HEK293 (cell line): Measurements from ENCODE around the gene TNFAIP3.

Source experiments
- CTCF ChIA-PET: fragments of 350-600 bp; formaldehyde crosslinking; extraction: SDS; loops from one replicate; lab custom pipeline; 2021; ENCODE audit warnings: antibody characterized with exemption; lab: Yijun Ruan, JAX
- POLR2A ChIA-PET: fragments of 300-600 bp; formaldehyde crosslinking; extraction: SDS; loops from one replicate; lab custom pipeline; 2020; ENCODE audit warnings: antibody characterized with exemption, inconsistent platforms; lab: Yijun Ruan, JAX
- H3K27ac ChIP-seq: fragments of 200-500 bp; sonication (Bioruptor generic); 2 replicates; pipeline ENCODE4 v1.5.1; 2014; ENCODE audit warnings: low read depth, low read length, control low read depth, inconsistent platforms; ENCODE audit errors: extremely low read depth
- H3K36me3 ChIP-seq, 2 experiments: fragments of 200-500 bp in 1 of 2; sonication (Bioruptor generic) in 1 of 2; 1 replicate in 1 of 2; 2 replicates in 1 of 2; pipeline ENCODE4 v1.5.1; 2014 to 2017; ENCODE audit warnings: inconsistent platforms in 2 of 2, low read length in 2 of 2; ENCODE audit not compliant: control insufficient read depth in 2 of 2, insufficient read depth in 1 of 2
- H3K4me1 ChIP-seq: fragments of 200-500 bp; sonication (Bioruptor generic); 2 replicates; pipeline ENCODE4 v1.5.1; 2014; ENCODE audit warnings: mild to moderate bottlenecking, low read length, inconsistent platforms; ENCODE audit not compliant: control insufficient read depth, insufficient read depth
- H3K4me3 ChIP-seq: 2 replicates; pipeline ENCODE4 v1.5.1; 2011; ENCODE audit warnings: low read depth, mild to moderate bottlenecking, control low read depth, low read length, moderate library complexity
- H3K9me3 ChIP-seq: fragments of 200-500 bp; sonication (Bioruptor generic); 2 replicates; pipeline ENCODE4 v1.5.1; 2014; ENCODE audit warnings: low read depth, low read length, inconsistent platforms; ENCODE audit not compliant: control insufficient read depth, insufficient read depth
- MZF1 ChIP-seq: fragments of 450-650 bp; formaldehyde crosslinking; IDR thresholded peaks from 2 replicates; pipeline ENCODE4 v1.5.1; 2017; ENCODE audit warnings: missing biosample characterization, missing genetic modification characterization, borderline replicate concordance
- PBX3 ChIP-seq: sonication (generic); formaldehyde crosslinking; IDR thresholded peaks from 2 replicates; pipeline ENCODE4 v1.8.1; 2022; ENCODE audit warnings: mild to moderate bottlenecking, moderate library complexity, missing genetic modification reagents
- RBAK ChIP-seq: fragments of 450-650 bp; formaldehyde crosslinking; IDR thresholded peaks from 2 replicates; pipeline ENCODE4 v1.5.1; 2016; ENCODE audit warnings: missing biosample characterization, missing genetic modification characterization
- SP2 ChIP-seq: fragments of 450-650 bp; formaldehyde crosslinking; IDR thresholded peaks from 2 replicates; pipeline ENCODE4 v1.5.1; 2016; ENCODE audit warnings: missing biosample characterization, missing genetic modification characterization
- SP7 ChIP-seq: fragments of 450-650 bp; formaldehyde crosslinking; IDR thresholded peaks from 2 replicates; pipeline ENCODE4 v1.5.1; 2016; ENCODE audit warnings: missing biosample characterization, missing genetic modification characterization
- TCF7L2 ChIP-seq: IDR thresholded peaks from 2 replicates; pipeline ENCODE4 v1.6.1; 2011; ENCODE audit warnings: low read depth, mild to moderate bottlenecking, inconsistent platforms, low read length, moderate library complexity, borderline replicate concordance
- YY2 ChIP-seq: fragments of 450-650 bp; formaldehyde crosslinking; IDR thresholded peaks from 2 replicates; pipeline ENCODE4 v1.5.1; 2016; ENCODE audit warnings: missing biosample characterization, missing genetic modification characterization
- ZEB2 ChIP-seq: fragments of 450-650 bp; formaldehyde crosslinking; IDR thresholded peaks from 2 replicates; pipeline ENCODE4 v1.5.1; 2016; ENCODE audit warnings: missing biosample characterization, missing genetic modification characterization
- ZFP41 ChIP-seq: fragments of 450-650 bp; formaldehyde crosslinking; IDR thresholded peaks from 2 replicates; pipeline ENCODE4 v1.5.1; 2016; ENCODE audit warnings: missing biosample characterization, missing genetic modification characterization, borderline replicate concordance
- ZNF121 ChIP-seq: fragments of 450-650 bp; formaldehyde crosslinking; IDR thresholded peaks from 2 replicates; pipeline ENCODE4 v1.5.1; 2016; ENCODE audit warnings: missing biosample characterization, missing genetic modification characterization
- ZNF140 ChIP-seq: fragments of 450-650 bp; formaldehyde crosslinking; IDR thresholded peaks from 2 replicates; pipeline ENCODE4 v1.5.1; 2016; ENCODE audit warnings: missing biosample characterization, missing genetic modification characterization
- ZNF155 ChIP-seq: fragments of 450-650 bp; formaldehyde crosslinking; IDR thresholded peaks from 2 replicates; pipeline ENCODE4 v1.5.1; 2016; ENCODE audit warnings: missing biosample characterization, missing genetic modification characterization
- ZNF341 ChIP-seq: fragments of 450-650 bp; formaldehyde crosslinking; IDR thresholded peaks from 2 replicates; pipeline ENCODE4; 2016; ENCODE audit warnings: low read depth, missing biosample characterization, missing genetic modification characterization
- ZNF350 ChIP-seq: fragments of 450-650 bp; formaldehyde crosslinking; IDR thresholded peaks from 2 replicates; pipeline ENCODE4 v1.5.0; 2017; ENCODE audit warnings: missing biosample characterization, mild to moderate bottlenecking, missing genetic modification characterization
- ZNF423 ChIP-seq: fragments of 450-650 bp; formaldehyde crosslinking; IDR thresholded peaks from 2 replicates; pipeline ENCODE4 v1.5.1; 2016; ENCODE audit warnings: missing biosample characterization, missing genetic modification characterization
- ZNF433 ChIP-seq: fragments of 450-650 bp; formaldehyde crosslinking; IDR thresholded peaks from 2 replicates; pipeline ENCODE4 v1.5.1; 2016; ENCODE audit warnings: missing biosample characterization, missing genetic modification characterization, low read depth
- ZNF544 ChIP-seq: fragments of 450-650 bp; formaldehyde crosslinking; IDR thresholded peaks from 2 replicates; pipeline ENCODE4 v1.5.0; 2017; ENCODE audit warnings: missing biosample characterization, missing genetic modification characterization
- ZNF549 ChIP-seq: fragments of 450-650 bp; IDR thresholded peaks from 2 replicates; pipeline ENCODE4 v1.5.1; 2018; ENCODE audit warnings: missing biosample characterization, missing genetic modification characterization, mild to moderate bottlenecking, inconsistent platforms, moderate library complexity
- ZNF555 ChIP-seq: fragments of 450-650 bp; formaldehyde crosslinking; conservative IDR thresholded peaks from 2 replicates; pipeline ENCODE4 v1.5.1; 2017; ENCODE audit warnings: missing biosample characterization, mild to moderate bottlenecking, missing genetic modification characterization, inconsistent platforms
- ZNF560 ChIP-seq: fragments of 450-650 bp; formaldehyde crosslinking; IDR thresholded peaks from 2 replicates; pipeline ENCODE4 v1.5.1; 2017; ENCODE audit warnings: missing biosample characterization, missing genetic modification characterization, borderline replicate concordance
- ZNF580 ChIP-seq: fragments of 450-650 bp; formaldehyde crosslinking; IDR thresholded peaks from 2 replicates; pipeline ENCODE4 v1.5.1; 2016; ENCODE audit warnings: missing biosample characterization, missing genetic modification characterization
- ZNF596 ChIP-seq: fragments of 450-650 bp; IDR thresholded peaks from 2 replicates; pipeline ENCODE4 v1.5.0; 2018; ENCODE audit warnings: missing biosample characterization, mild to moderate bottlenecking, missing genetic modification characterization, moderate library complexity
- ZNF610 ChIP-seq: fragments of 450-650 bp; formaldehyde crosslinking; IDR thresholded peaks from 2 replicates; pipeline ENCODE4 v1.5.1; 2016; ENCODE audit warnings: missing biosample characterization, missing genetic modification characterization, borderline replicate concordance
- ZNF621 ChIP-seq: fragments of 450-650 bp; formaldehyde crosslinking; IDR thresholded peaks from 2 replicates; pipeline ENCODE4 v1.5.1; 2017; ENCODE audit warnings: missing biosample characterization, missing genetic modification characterization
- ZNF626 ChIP-seq: fragments of 450-650 bp; sonication (Bioruptor Pico); formaldehyde crosslinking; IDR thresholded peaks from 2 replicates; pipeline ENCODE4 v1.5.1; 2018; ENCODE audit warnings: missing biosample characterization, missing genetic modification characterization, inconsistent platforms
- ZNF747 ChIP-seq: fragments of 450-650 bp; formaldehyde crosslinking; IDR thresholded peaks from 2 replicates; pipeline ENCODE4 v1.5.1; 2016; ENCODE audit warnings: missing biosample characterization, missing genetic modification characterization
- ZNF777 ChIP-seq: fragments of 450-650 bp; formaldehyde crosslinking; IDR thresholded peaks from 2 replicates; pipeline ENCODE4 v1.5.1; 2017; ENCODE audit warnings: missing biosample characterization, missing genetic modification characterization, borderline replicate concordance
- ZNF791 ChIP-seq: fragments of 450-650 bp; formaldehyde crosslinking; IDR thresholded peaks from 2 replicates; pipeline ENCODE4 v1.5.1; 2016; ENCODE audit warnings: missing biosample characterization, missing genetic modification characterization
- ZNF837 ChIP-seq: fragments of 450-650 bp; formaldehyde crosslinking; IDR thresholded peaks from 2 replicates; pipeline ENCODE4 v1.5.1; 2016; ENCODE audit warnings: missing biosample characterization, missing genetic modification characterization
- ZNF843 ChIP-seq: fragments of 450-650 bp; formaldehyde crosslinking; IDR thresholded peaks from 2 replicates; pipeline ENCODE4 v1.5.1; 2016; ENCODE audit warnings: missing biosample characterization, missing genetic modification characterization

Gene TNFAIP3

DNA sequence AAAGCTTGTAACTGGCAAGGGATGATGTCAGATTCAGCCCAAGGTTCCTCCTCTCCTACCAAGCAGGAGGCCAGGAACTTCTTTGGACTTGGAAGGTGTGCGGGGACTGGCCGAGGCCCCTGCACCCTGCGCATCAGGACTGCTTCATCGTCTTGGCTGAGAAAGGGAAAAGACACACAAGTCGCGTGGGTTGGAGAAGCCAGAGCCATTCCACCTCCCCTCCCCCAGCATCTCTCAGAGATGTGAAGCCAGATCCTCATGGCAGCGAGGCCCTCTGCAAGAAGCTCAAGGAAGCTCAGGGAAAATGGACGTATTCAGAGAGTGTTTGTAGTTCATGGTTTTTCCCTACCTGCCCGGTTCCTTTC is 14.4 kb downstream of the TNFAIP3 start:
- ChIA-PET CTCF (interaction anchor here (0.9 to 1.8 kb wide), 4 partner anchors 11 to 82 kb away, joined by 3 to 8 read pairs (median 5); partner anchors contain the start of gene TNFAIP3), POLR2A (no interaction called here)
- H3K36me3 ChIP-seq = peaks cover 0 to 61% of the 10 kb centered on the region in 2 experiments; a peak in 1 of 3 replicates
- TF ChIP-seq MZF1 (tag by site-specific recombination) (no peak), ZNF747 (tag by site-specific recombination) (no peak), ZNF777 (no peak), ZNF544 (tag by site-specific recombination) (no peak), TCF7L2 (no peak), YY2 (tag by site-specific recombination) (no peak), RBAK (tag by site-specific recombination) (no peak), ZNF433 (tag by site-specific recombination) (no peak), ZNF837 (no peak), PBX3 (CRISPR knock-in tag) (no peak), SP7 (no peak), ZNF549 (tag by site-specific recombination) (no peak)
- no peaks in the 10 kb centered on the region for H3K4me1 ChIP-seq
- H3K27ac ChIP-seq = no peak overlapping the region
- H3K9me3 ChIP-seq = no peaks in the 10 kb centered on the region
- H3K4me3 ChIP-seq = no peak overlapping the region

DNA sequence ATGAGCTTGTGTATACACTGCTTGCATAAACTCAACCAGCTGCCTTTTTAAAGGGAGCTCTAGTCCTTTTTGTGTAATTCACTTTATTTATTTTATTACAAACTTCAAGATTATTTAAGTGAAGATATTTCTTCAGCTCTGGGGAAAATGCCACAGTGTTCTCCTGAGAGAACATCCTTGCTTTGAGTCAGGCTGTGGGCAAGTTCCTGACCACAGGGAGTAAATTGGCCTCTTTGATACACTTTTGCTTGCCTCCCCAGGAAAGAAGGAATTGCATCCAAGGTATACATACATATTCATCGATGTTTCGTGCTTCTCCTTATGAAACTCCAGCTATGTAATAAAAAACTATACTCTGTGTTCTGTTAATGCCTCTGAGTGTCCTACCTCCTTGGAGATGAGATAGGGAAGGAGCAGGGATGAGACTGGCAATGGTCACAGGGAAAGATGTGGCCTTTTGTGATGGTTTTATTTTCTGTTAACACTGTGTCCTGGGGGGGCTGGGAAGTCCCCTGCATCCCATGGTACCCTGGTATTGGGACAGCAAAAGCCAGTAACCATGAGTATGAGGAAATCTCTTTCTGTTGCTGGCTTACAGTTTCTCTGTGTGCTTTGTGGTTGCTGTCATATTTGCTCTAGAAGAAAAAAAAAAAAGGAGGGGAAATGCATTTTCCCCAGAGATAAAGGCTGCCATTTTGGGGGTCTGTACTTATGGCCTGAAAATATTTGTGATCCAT is 15.3 kb downstream of the TNFAIP3 start:
- Histone ChIP-seq H3K36me3 (peaks cover 0 to 52% of the 10 kb centered on the region in 2 experiments; a peak in 1 of 3 replicates), H3K27ac (no peak overlapping the region), H3K9me3 (no peaks in the 10 kb centered on the region), H3K4me3 (no peak overlapping the region), H3K4me1 (no peaks in the 10 kb centered on the region)
- CTCF ChIA-PET = interaction anchor here (0.9 to 1.8 kb wide), 5 partner anchors 12 to 83 kb away, joined by 3 to 8 read pairs (median 4); partner anchors contain the start of gene TNFAIP3
- TF ChIP-seq ZNF121 (tag by site-specific recombination) (no peak), YY2 (tag by site-specific recombination) (no peak), SP2 (no peak), ZNF843 (tag by site-specific recombination) (no peak), ZNF555 (tag by site-specific recombination) (no peak), ZNF140 (tag by site-specific recombination) (no peak), ZNF580 (no peak), ZNF350 (tag by site-specific recombination) (no peak), ZNF155 (tag by site-specific recombination) (no peak)
- POLR2A ChIA-PET = no interaction called here

DNA sequence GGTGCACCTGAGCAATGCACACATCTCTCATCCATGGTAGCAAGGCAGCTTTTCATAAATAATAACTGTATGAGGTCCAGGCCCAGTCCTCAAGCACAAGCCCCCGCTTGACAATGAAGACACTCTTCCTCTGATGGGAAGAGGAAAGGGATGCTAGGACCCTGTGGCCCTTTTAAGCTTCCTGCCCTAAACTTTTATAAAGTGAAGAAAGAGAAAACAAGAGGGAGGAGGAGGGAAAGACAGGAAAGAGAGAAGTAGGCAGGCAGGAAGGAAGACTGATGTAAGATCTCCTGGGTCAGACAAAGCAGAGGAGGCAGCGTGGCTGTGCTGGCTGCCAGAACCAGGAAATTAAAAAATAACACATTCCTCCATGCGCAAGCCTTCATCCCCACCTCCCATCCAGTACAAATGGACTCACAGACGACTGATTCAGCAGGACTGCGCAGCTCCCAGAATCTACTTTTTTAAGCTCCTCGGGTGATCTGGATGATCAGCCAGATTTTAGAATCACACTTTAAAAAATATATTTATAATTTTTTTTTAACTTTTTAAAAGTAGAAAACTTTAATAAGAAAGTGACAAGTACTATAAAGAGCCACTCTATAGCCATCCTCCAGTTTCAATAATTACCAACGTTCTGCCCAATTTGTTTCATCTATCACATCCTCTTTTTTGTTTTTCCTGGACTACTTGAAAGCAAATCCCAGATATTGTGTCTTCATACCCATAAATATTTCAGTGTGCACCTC is 16.5 kb downstream of the TNFAIP3 start:
- H3K4me1 ChIP-seq = no peaks in the 10 kb centered on the region
- ChIA-PET POLR2A (interaction anchor here (0.7 kb wide), 1 partner anchor 95 kb away, joined by 3 read pairs; no protein-coding TSS in a partner anchor), CTCF (interaction anchor here (0.6 to 1.3 kb wide), 6 partner anchors 12 to 179 kb away, joined by 3 to 4 read pairs (median 4); no protein-coding TSS in a partner anchor)
- no peak overlapping the region for H3K27ac ChIP-seq
- no peaks in the 10 kb centered on the region for H3K9me3 ChIP-seq
- no peak overlapping the region for H3K4me3 ChIP-seq
- peaks cover 0 to 40% of the 10 kb centered on the region in 2 experiments; a peak in 1 of 3 replicates for H3K36me3 ChIP-seq
- TF ChIP-seq ZEB2 = no peak
- TF ChIP-seq ZNF626 (tag by site-specific recombination) = no peak
- TF ChIP-seq ZNF341 (tag by site-specific recombination) = no peak
- no peak for TF ChIP-seq ZNF423 (tag by site-specific recombination)
- no peak for TF ChIP-seq ZNF596 (tag by site-specific recombination)
- TF ChIP-seq ZNF621 (tag by site-specific recombination) = no peak
- no peak for TF ChIP-seq ZNF791 (tag by site-specific recombination)
- no peak for TF ChIP-seq ZNF560 (tag by site-specific recombination)
- TF ChIP-seq ZFP41 (tag by site-specific recombination) = no peak
- no peak for TF ChIP-seq ZNF610 (tag by site-specific recombination)
